BJ (cell line): ENCODE data around the gene FERMT1. TPM values are rescaled to one million over a fixed set of nuclear protein-coding genes. Genes with fewer than 3 reads are reported as not detected.
"Not testable (repeated sequence)": the region's sequence is repeated elsewhere in the genome, so short reads cannot be mapped to it uniquely, and the experiment has no call there.

ENCODE experiments used
- CTCF ChIA-PET: fragments of 350-600 bp; formaldehyde crosslinking; extraction: SDS; loops from one replicate; lab custom pipeline; 2021; ENCODE audit warnings: antibody characterized with exemption, inconsistent platforms; lab: Yijun Ruan, JAX
- POLR2A ChIA-PET: fragments of 300-600 bp; sonication (Branson Sonifier 250); formaldehyde crosslinking; extraction: SDS; loops from one replicate; lab custom pipeline; 2021; ENCODE audit warnings: antibody characterized with exemption; lab: Charles Lee
- DNase-seq: peaks from one replicate; pipeline ENCODE4 v3.0.0-alpha.2; 2011; ENCODE audit warnings: low read depth
- H3K27me3 ChIP-seq: 2 replicates; pipeline ENCODE4 v1.6.0; 2011; ENCODE audit warnings: low read length; ENCODE audit not compliant: control insufficient read depth, insufficient read depth
- H3K36me3 ChIP-seq: 2 replicates; pipeline ENCODE4 v1.5.1; 2011; ENCODE audit warnings: low read length; ENCODE audit not compliant: control insufficient read depth, insufficient read depth
- H3K4me3 ChIP-seq: 2 replicates; pipeline ENCODE4 v1.5.1; 2011; ENCODE audit warnings: low read depth, mild to moderate bottlenecking, control low read depth, low read length
- CTCF ChIP-seq: IDR thresholded peaks from 2 replicates; pipeline ENCODE4 v1.5.1; 2011; ENCODE audit warnings: low read depth, mild to moderate bottlenecking, control low read depth, inconsistent platforms, low read length, moderate library complexity; ENCODE audit not compliant: insufficient read depth
- polyA plus RNA-seq: library from polyadenylated mRNA; depleted of rRNA; stranded (reverse); fragments of >200 nt; gene quantifications from 2 replicates; pipeline ENCODE4 v1.2.3, GENCODE V29; 2011

FERMT1 gene
- polyA plus RNA-seq, 1 experiment: 1.1 TPM

GRCh38 chr20:6038256-6038655 is 84.6 kb downstream of the FERMT1 start:
- Histone ChIP-seq H3K4me3 (no peak overlapping the region), H3K27me3 (no peaks in the 10 kb centered on the region), H3K36me3 (peaks cover 18% of the 10 kb centered on the region)
- ChIA-PET POLR2A (no interaction called here), CTCF (interaction anchor here (1.1 kb wide), 1 partner anchor 40 kb away, joined by 3 read pairs; no protein-coding TSS in a partner anchor)
- no peak for TF ChIP-seq CTCF
- no peak for DNase-seq

- no peak for DNase-seq
- TF ChIP-seq CTCF: no peak
- Histone ChIP-seq H3K36me3 (peaks cover 15% of the 10 kb centered on the region), H3K4me3 (no peak overlapping the region), H3K27me3 (no peaks in the 10 kb centered on the region)
- ChIA-PET POLR2A (no interaction called here), CTCF (interaction anchor here (1.1 kb wide), 1 partner anchor 41 kb away, joined by 3 read pairs; no protein-coding TSS in a partner anchor)
These were observed 85.7 kb downstream of the FERMT1 start for GRCh38 chr20:6037082-6037481.

GRCh38 chr20:6036213-6036612 is 86.6 kb downstream of the FERMT1 start:
- no peak for DNase-seq
- Histone ChIP-seq H3K27me3 (no peaks in the 10 kb centered on the region), H3K4me3 (no peak overlapping the region), H3K36me3 (peaks cover 11% of the 10 kb centered on the region)
- POLR2A ChIA-PET: no interaction called here
- TF ChIP-seq CTCF: no peak
- CTCF ChIA-PET: interaction anchor here (0.7 kb wide), 1 partner anchor 42 kb away, joined by 3 read pairs; no protein-coding TSS in a partner anchor

- H3K36me3 ChIP-seq: peaks cover 5% of the 10 kb centered on the region
- DNase-seq: no peak
- ChIA-PET CTCF (interaction anchor here (0.6 kb wide), 2 partner anchors 40 to 1028 kb away, joined by 3 to 4 read pairs; no protein-coding TSS in a partner anchor), POLR2A (no interaction called here)
- H3K27me3 ChIP-seq: no peaks in the 10 kb centered on the region
- H3K4me3 ChIP-seq: no peak overlapping the region
- no peak for TF ChIP-seq CTCF
These were observed 88.5 kb downstream of the FERMT1 start for GRCh38 chr20:6034134-6034969.

- H3K36me3 ChIP-seq, DNase-seq, H3K27me3 ChIP-seq, H3K4me3 ChIP-seq, CTCF ChIA-PET, POLR2A ChIA-PET: not testable (repeated sequence)
These were observed 89.9 kb downstream of the FERMT1 start for GRCh38 chr20:6032907-6033306.
